ENCODE results near the gene MYH7.
"Not testable (repeated sequence)": the region's sequence is repeated elsewhere in the genome, so short reads cannot be mapped to it uniquely, and the experiment has no call there.

Gene MYH7

GRCh38 chr14:23406725-23407355, 28.6 kb downstream of the MYH7 start:
- DNase-seq = no peak

GRCh38 chr14:23406244-23406643, 29.2 kb downstream of the MYH7 start:
- DNase-seq = no peak

- no peak for DNase-seq
Observed at GRCh38 chr14:23405516-23406025, 29.9 kb downstream of the MYH7 start.

DNA sequence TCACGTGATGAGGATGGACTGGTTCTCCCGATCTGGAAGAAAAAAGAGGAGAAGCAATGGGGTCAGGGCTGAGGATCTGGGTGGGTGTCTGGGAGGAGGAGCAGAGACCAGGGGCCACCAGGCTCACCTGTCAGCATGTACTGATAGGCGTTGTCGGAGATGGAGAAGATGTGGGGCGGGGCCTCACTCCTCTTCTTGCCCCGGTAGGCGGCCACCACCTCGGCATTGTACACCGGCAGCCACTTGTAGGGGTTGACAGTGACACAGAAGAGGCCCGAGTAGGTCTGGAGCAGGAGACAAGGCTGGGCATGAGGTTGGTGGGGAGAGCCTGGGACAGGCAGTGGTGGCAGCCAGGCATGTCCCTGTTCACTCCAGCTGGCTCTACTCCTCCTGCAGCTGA, 30.4 kb downstream of the MYH7 start:
- DNase-seq = no peak

GRCh38 chr14:23404331-23404900, 31.0 kb downstream of the MYH7 start:
- no peak for DNase-seq

DNA sequence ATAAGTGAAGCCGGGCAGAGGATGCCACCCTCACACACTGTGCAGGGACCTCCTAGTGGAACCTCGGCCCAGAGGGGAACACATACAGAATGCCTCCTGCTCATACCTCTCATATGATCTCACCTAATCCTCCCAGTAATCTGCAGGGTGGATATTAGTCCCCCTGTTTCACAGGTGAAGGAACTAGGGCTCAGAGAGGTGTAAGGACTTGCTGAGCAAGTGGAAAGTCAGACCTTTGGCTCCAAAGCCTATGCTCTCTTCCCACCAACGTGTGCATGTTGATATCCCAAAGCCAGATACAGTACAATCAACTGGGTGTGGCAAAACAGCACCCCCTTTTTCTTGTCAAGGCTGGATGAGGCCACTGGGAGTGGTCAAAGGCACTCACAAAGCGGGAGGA, 31.6 kb downstream of the MYH7 start:
- no peak for DNase-seq

GRCh38 chr14:23403139-23403438, 32.4 kb downstream of the MYH7 start:
- no peak for DNase-seq

DNA sequence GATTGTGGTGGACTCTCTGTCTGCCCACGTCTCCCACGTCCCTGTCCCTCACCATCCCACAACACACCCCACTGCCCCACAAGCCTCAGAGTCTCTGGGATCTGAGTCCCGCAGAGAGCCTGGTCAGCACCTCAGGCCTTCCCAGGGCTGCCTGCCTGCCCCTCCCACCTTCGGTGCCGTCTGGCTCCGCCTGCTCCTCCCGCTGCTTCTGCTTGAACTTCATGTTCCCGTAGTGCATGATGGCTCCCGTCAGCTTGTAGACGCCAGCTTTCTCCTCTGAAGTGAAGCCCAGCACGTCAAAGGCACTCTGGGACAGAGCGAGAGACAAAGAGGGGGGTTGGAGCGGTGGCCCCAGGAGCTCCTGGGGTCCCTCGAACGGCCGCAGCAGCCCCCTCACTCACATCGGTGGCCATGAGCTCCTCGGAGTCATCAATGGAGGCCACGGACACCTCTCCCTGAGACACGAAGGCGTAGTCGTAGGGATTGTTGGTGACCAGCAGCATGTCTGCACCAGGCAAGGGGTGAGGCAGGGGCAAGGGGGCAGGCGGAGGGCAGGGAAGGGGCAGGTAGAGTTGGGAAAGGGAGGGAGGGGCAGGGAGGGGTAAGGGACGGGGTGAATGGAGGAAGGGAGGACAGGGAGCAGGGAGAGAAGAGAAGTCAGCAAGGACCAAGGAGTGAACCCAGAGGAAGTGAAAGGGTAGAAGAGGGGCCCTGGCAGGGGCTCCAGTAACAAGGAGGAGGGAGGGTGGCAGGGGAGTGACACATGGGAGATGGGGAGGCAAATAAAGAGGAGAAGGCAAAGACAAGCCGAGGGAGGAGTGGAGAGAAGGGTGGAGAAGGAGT, 32.9 kb downstream of the MYH7 start:
- no peak for DNase-seq

DNA sequence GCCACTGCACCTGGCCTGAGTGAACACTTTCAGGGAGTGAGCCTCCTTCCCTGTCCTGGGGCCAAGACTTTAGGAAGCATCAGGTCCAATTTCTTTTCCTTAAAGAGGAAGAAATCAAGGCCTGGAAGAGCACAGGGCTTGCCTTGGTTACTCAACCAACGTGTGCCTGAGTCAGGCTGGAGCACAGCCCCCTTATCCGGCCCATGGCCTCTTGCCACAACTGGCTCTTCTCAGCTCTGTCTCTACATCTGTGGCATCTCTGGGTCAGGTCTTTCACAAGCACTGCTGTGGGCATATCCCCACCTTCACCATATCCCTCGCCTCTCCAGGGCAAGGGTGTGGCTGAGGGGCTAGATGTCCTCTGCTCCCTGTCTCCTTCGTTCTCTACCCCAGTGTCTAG, 34.2 kb downstream of the MYH7 start:
- no peak for DNase-seq

DNA sequence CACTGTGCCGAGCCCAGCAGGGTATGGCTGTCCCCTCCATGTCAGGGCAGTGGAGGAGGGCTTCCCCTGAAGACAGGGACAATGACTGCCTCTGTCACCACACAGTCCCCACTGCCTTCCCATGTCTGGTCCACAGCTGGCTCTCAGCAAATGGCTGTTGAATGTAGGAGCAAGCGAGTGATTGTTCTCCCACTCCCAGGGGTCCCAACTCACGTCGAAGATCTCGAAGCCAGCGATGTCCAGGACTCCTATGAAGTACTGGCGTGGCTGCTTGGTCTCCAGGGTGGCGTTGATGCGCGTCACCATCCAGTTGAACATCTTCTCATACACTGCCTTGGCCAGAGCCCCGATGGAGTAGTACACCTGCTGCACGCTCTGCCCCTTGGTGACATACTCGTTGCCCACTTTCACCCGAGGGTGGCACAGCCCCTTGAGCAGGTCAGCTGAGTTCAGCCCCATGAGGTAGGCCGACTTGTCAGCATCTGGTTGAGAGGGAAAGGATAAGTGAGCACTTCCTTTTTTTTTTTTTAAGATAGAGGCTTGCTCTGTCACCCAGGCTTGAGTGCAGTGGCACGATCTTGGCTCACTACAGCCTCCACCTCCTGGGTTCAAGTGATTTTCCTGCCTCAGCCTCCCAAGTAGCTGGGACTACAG, 34.8 kb downstream of the MYH7 start:
- DNase-seq = not testable (repeated sequence)

- DNase-seq = no peak
Observed at GRCh38 chr14:23399591-23399990, 35.9 kb downstream of the MYH7 start.

- no peak for DNase-seq
Observed at GRCh38 chr14:23399136-23399535, 36.3 kb downstream of the MYH7 start.

- no peak for DNase-seq
Observed at GRCh38 chr14:23398348-23398747, 37.1 kb downstream of the MYH7 start.

DNA sequence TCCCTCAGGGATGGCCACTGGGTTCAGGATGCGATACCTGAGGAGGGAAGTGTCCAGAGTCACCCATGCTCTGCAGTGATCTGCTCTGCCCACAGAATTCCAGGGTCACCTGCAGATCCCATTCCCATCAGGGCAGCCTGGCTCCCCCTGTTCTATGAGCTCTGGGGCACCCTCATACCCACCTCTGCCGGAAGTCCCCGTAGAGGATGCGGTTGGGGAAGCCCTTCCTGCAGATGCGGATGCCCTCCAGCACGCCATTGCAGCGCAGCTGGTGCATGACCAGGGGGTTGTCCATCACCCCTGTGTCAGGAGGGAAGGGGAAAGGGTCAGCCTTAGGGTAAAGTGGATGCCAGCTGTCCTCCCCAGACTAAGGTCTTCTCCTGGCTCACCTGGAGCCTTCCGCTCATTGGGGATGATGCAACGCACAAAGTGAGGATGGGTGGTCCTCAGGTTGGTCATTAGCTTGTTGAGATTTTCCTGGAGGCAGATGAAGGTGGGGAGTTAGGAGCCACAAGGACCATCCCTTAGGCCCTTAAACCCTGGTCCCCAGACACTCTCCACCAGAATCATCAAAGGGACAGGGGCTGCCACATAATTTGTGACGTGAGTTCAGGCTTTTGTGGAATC, 38.6 kb downstream of the MYH7 start:
- no peak for DNase-seq

- DNase-seq = no peak
Observed at GRCh38 chr14:23396126-23396525, 39.3 kb downstream of the MYH7 start.

DNA sequence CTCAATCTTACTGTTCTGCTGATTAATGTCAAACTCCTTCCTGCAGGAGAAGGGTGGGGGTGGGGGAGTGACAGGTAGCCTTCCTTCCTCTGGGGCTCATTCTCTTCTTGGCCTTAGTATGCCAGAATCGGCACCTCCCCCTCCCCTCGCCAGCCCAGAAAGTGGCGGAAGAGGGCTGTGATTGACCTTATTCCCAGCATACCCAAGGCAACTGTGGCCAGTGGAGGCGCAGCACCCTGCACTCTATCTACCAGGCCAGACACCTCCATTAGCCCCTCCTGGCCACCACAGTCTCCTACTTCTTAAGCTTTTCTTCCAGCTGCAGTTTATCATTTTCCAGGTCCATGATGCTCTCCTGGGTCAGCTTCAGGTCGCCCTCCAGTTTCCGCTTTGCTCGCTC, 42.8 kb downstream of the MYH7 start:
- no peak for DNase-seq

- DNase-seq = not testable (repeated sequence)
Observed at GRCh38 chr14:23389871-23390270, 45.6 kb downstream of the MYH7 start.

DNA sequence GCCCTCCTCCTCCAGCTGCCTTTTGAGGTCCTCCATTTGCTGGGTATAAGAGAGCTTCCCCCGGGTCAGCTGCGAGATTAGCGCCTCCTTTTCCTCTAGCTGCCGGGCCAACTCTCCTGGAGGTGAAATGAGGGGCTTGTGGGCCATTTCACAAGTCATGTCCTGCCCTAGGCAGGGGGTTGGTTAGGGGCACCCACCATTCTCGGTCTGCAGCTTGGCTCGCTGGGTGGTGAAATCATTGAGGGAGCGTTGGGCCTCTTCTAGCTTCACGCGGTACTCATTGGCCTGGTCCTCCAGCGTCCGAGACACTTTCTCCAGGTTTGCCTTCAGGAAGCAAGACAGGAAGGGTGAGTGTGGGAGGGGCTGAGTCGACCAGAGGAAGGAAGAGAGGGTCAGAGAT, 46.1 kb downstream of the MYH7 start:
- DNase-seq = no peak

DNA sequence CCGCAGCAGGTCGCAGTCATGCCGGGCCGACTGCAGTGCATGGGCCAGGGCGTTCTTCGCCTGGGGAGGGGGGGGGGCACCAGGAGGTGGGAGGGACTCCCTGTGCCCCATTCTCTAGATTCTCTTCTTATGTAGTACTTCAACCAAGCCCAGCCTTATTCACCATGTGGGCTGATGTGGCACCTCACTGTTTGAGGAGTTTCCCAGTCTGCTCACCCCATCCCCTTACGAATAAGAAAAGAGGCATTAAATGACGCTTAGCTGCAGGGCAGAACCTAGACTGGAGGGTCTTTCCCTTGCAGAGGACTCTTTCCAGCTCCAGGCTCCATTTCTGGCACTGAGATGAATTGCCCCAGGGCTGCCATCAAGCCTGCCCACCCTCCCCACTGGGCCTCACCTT, 46.5 kb downstream of the MYH7 start:
- DNase-seq = no peak

- DNase-seq = no peak
Observed at GRCh38 chr14:23387916-23388882, 47.3 kb downstream of the MYH7 start.

- DNase-seq = no peak
Observed at GRCh38 chr14:23386999-23387398, 48.5 kb downstream of the MYH7 start.

DNA sequence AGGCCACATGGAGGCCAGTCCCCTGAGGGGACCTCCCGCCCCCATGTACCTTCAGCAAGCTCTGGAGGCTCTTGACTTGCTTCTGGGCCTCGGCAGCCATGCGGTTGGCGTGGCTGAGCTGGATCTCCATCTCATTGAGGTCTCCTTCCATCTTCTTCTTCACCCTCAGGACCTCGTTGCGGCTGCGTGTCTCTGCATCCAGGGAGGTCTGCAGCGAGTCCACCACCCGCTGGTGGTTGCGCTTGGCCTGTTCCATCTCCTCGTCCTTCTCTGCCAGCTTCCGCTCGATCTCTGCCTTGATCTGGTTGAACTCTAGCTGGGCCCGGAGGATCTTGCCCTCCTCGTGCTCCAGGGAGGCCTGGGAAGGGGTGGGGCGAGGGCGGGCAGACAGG, 49.2 kb downstream of the MYH7 start:
- DNase-seq = not testable (repeated sequence)

Measured in DMS 273 treated with DMSO at 0.1 percent for 48 hours (cell line).